Measurements from ENCODE around the gene SPINK14.

Gene SPINK14

GRCh38 chr5:148168246-148168645 lies at the start of gene SPINK14:
SPINK14 (plus strand) TSS chr5:148168546; CDS start chr5:148169733, 1,187 bp downstream.
- DNase-seq = no peak

GRCh38 chr5:148120317-148120716 lies 48.0 kb upstream of the SPINK14 start:
- no peak for DNase-seq

- no peak for DNase-seq
Observed at GRCh38 chr5:148125641-148126040, 42.7 kb upstream of the SPINK14 start.

- DNase-seq = no peak
Observed at GRCh38 chr5:148135091-148136048, 33.0 kb upstream of the SPINK14 start.

GRCh38 chr5:148140846-148141245 lies 27.5 kb upstream of the SPINK14 start:
- no peak for DNase-seq

GRCh38 chr5:148141645-148142044 lies 26.7 kb upstream of the SPINK14 start:
- no peak for DNase-seq

GRCh38 chr5:148145916-148146315 lies 22.4 kb upstream of the SPINK14 start:
- no peak for DNase-seq

GRCh38 chr5:148146487-148146886 lies 21.9 kb upstream of the SPINK14 start:
- DNase-seq = no peak

GRCh38 chr5:148147415-148147814 lies 20.9 kb upstream of the SPINK14 start:
- no peak for DNase-seq

GRCh38 chr5:148151872-148152271 lies 16.5 kb upstream of the SPINK14 start:
- DNase-seq = no peak

GRCh38 chr5:148152781-148153180 lies 15.6 kb upstream of the SPINK14 start:
- no peak for DNase-seq

GRCh38 chr5:148156609-148157008 lies 11.7 kb upstream of the SPINK14 start:
- DNase-seq = no peak

GRCh38 chr5:148162038-148162437 lies 6.3 kb upstream of the SPINK14 start:
- DNase-seq = no peak

- no peak for DNase-seq
Observed at GRCh38 chr5:148163345-148163744, 5.0 kb upstream of the SPINK14 start.

- no peak for DNase-seq
Observed at GRCh38 chr5:148166550-148167283, 1.6 kb upstream of the SPINK14 start.

GRCh38 chr5:148172377-148172776 lies 4.0 kb downstream of the SPINK14 start:
- no peak for DNase-seq

GRCh38 chr5:148176480-148176879 lies 8.1 kb downstream of the SPINK14 start:
- DNase-seq = no peak

- DNase-seq = no peak
Observed at GRCh38 chr5:148177207-148177606, 8.9 kb downstream of the SPINK14 start.

- DNase-seq = peak; percentile 68
Observed at GRCh38 chr5:148179234-148179824, 11.0 kb downstream of the SPINK14 start.

- peak; percentile 85 for DNase-seq
Observed at GRCh38 chr5:148186248-148187003, 18.1 kb downstream of the SPINK14 start.

GRCh38 chr5:148191010-148191409 lies 22.7 kb downstream of the SPINK14 start:
- DNase-seq = no peak

- DNase-seq = no peak
Observed at GRCh38 chr5:148193202-148193601, 24.9 kb downstream of the SPINK14 start.

GRCh38 chr5:148201151-148201550 lies 32.8 kb downstream of the SPINK14 start:
- no peak for DNase-seq

All from activated CD4-positive, alpha-beta T cell treated with anti-CD3 and anti-CD28 coated beads, Interleukin-2, Interleukin-6, amounts not matched to agents 100 ng/mL and 50 ng/mL, durations not matched to agents 16 hours and 8 hours (primary cell).